PC-9 (cell line): ENCODE measurements around the gene COPRS. TPM values are rescaled to one million over a fixed set of nuclear protein-coding genes. Genes with fewer than 3 reads are reported as not detected.

Experiments used
- BruUV-seq: library from RNA; stranded (reverse); fragments of 400-500 nt; replicated peaks from 2 replicates; lab custom pipeline; 2021; lab: Mats Ljungman, UMichigan
- CTCF ChIA-PET: fragments of 300-600 bp; sonication (Branson Sonifier 250); formaldehyde crosslinking; loops from one replicate; lab custom pipeline; 2022; ENCODE audit warnings: antibody characterized with exemption; lab: Charles Lee
- POLR2A ChIA-PET: fragments of 300-600 bp; sonication (Branson Sonifier 250); formaldehyde crosslinking; loops from one replicate; lab custom pipeline; 2022; ENCODE audit warnings: antibody characterized with exemption; ENCODE audit not compliant: unreplicated experiment; lab: Charles Lee
- DNase-seq, 2 experiments: peaks; one replicate each; pipeline versions ENCODE4 v3.0.0 to v3.0.0-alpha.2; 2015 to 2022; ENCODE audit warnings: mixed read lengths in 1 of 2
- H2AFZ ChIP-seq: fragments of 200-600 bp; sonication (generic); 2 replicates; pipeline ENCODE4 v1.8.1; 2017; ENCODE audit warnings: antibody characterized with exemption
- H3F3A ChIP-seq: fragments of 200-600 bp; sonication (generic); 2 replicates; pipeline ENCODE4 v1.8.1; 2017; ENCODE audit warnings: antibody characterized with exemption, mild to moderate bottlenecking, low read depth; ENCODE audit not compliant: insufficient read depth
- H3K27ac ChIP-seq: fragments of 200-600 bp; sonication (generic); 2 replicates; pipeline ENCODE4 v1.6.1; 2016; ENCODE audit warnings: mixed run types
- H3K27me3 ChIP-seq: fragments of 200-600 bp; sonication (generic); 2 replicates; pipeline ENCODE4 v1.6.1; 2016; ENCODE audit warnings: low read depth, mixed run types; ENCODE audit not compliant: insufficient read depth
- H3K36me3 ChIP-seq: fragments of 200-600 bp; sonication (generic); 2 replicates; pipeline ENCODE4 v1.6.1; 2016; ENCODE audit warnings: low read depth, mixed run types
- H3K4me1 ChIP-seq: fragments of 200-600 bp; sonication (generic); replicated peaks from 2 replicates; pipeline ENCODE4 v1.6.1; 2016; ENCODE audit warnings: mixed run types; ENCODE audit not compliant: insufficient read depth
- H3K4me2 ChIP-seq: fragments of 200-600 bp; sonication (generic); 2 replicates; pipeline ENCODE4 v1.6.1; 2017; ENCODE audit warnings: mixed run types
- H3K4me3 ChIP-seq: fragments of 200-600 bp; sonication (generic); 2 replicates; pipeline ENCODE4 v1.6.1; 2016; ENCODE audit warnings: mixed run types
- H3K79me2 ChIP-seq: fragments of 200-600 bp; sonication (generic); 2 replicates; pipeline ENCODE4 v1.6.1; 2017; ENCODE audit warnings: low read depth, mixed run types
- H3K9me2 ChIP-seq: fragments of 200-600 bp; sonication (generic); 2 replicates; pipeline ENCODE4 v1.8.1; 2017; ENCODE audit warnings: mild to moderate bottlenecking; ENCODE audit not compliant: insufficient read depth
- H3K9me3 ChIP-seq: fragments of 200-600 bp; sonication (generic); 2 replicates; pipeline ENCODE4 v1.8.1; 2016; ENCODE audit warnings: low read depth; ENCODE audit not compliant: insufficient read depth
- H4K20me1 ChIP-seq: fragments of 200-600 bp; sonication (generic); 2 replicates; pipeline ENCODE4 v1.8.1; 2017; ENCODE audit not compliant: insufficient read depth
- EZH2 ChIP-seq: fragments of 200-600 bp; sonication (generic); IDR thresholded peaks from 2 replicates; pipeline ENCODE4 v1.8.0; 2017; ENCODE audit warnings: antibody characterized with exemption, low read depth
- intact Hi-C: fragments of 100-400 bp; cut with micrococcal nuclease; formaldehyde crosslinking; loops from one replicate; pipeline ENCODE4 v1.10.0; 2022; ENCODE audit not compliant: unreplicated experiment
- total RNA-seq: library from RNA; stranded (reverse); gene quantifications from 2 replicates; pipeline ENCODE4 v1.2.3, GENCODE V29; 2021
- TF ChIP-seq, protein P1 (sequence below): fragments of 200-600 bp; sonication (generic); conservative IDR thresholded peaks from 2 replicates; pipeline ENCODE4 v1.6.1; 2017; ENCODE audit warnings: mixed run types, antibody characterized with exemption, mild to moderate bottlenecking, moderate library complexity

The COPRS gene
- total RNA-seq, 1 experiment from 2014 or later: 48.3 TPM

DNA sequence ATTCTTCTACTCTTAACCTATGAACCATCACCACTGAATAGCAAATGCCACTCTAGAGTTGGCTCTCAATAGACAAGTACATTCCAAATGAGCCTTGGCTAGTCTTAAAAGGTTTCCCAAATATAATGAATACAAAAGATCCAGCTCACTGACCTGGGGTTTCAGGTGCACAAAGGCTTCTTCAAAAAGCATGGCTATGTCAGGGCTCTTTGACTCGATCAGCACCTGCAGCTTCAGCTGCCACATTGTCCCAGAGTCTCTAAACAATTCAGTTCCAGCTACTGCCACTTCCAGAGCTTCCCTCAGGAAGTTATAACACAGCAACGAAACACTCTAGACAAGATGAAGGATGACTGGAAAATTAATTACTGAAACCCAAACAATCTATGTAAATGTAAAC is 16.0 kb upstream of the COPRS start:
- H3K4me1 ChIP-seq: no peaks in the 10 kb centered on the region
- no peak overlapping the region for H3K4me2 ChIP-seq
- no peak overlapping the region for H2AFZ ChIP-seq
- H4K20me1 ChIP-seq: no peaks in the 10 kb centered on the region; the same call in 1 of the 2 replicates
- no peak for TF ChIP-seq EZH2
- TF ChIP-seq, protein P1, sequence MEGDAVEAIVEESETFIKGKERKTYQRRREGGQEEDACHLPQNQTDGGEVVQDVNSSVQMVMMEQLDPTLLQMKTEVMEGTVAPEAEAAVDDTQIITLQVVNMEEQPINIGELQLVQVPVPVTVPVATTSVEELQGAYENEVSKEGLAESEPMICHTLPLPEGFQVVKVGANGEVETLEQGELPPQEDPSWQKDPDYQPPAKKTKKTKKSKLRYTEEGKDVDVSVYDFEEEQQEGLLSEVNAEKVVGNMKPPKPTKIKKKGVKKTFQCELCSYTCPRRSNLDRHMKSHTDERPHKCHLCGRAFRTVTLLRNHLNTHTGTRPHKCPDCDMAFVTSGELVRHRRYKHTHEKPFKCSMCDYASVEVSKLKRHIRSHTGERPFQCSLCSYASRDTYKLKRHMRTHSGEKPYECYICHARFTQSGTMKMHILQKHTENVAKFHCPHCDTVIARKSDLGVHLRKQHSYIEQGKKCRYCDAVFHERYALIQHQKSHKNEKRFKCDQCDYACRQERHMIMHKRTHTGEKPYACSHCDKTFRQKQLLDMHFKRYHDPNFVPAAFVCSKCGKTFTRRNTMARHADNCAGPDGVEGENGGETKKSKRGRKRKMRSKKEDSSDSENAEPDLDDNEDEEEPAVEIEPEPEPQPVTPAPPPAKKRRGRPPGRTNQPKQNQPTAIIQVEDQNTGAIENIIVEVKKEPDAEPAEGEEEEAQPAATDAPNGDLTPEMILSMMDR: no peak
- no peaks in the 10 kb centered on the region for H3F3A ChIP-seq
- no peak overlapping the region for H3K27ac ChIP-seq
- no peaks in the 10 kb centered on the region for H3K9me2 ChIP-seq
- H3K27me3 ChIP-seq: no peaks in the 10 kb centered on the region
- peaks cover 18% of the 10 kb centered on the region for H3K36me3 ChIP-seq
- CTCF ChIA-PET: no interaction called here
- no peak for DNase-seq
- H3K4me3 ChIP-seq: no peak overlapping the region
- H3K9me3 ChIP-seq: no peaks in the 10 kb centered on the region
- BruUV-seq: no TSS peak
- POLR2A ChIA-PET: no interaction called here
- no peaks in the 10 kb centered on the region for H3K79me2 ChIP-seq
- intact Hi-C loops: no loop called here

DNA sequence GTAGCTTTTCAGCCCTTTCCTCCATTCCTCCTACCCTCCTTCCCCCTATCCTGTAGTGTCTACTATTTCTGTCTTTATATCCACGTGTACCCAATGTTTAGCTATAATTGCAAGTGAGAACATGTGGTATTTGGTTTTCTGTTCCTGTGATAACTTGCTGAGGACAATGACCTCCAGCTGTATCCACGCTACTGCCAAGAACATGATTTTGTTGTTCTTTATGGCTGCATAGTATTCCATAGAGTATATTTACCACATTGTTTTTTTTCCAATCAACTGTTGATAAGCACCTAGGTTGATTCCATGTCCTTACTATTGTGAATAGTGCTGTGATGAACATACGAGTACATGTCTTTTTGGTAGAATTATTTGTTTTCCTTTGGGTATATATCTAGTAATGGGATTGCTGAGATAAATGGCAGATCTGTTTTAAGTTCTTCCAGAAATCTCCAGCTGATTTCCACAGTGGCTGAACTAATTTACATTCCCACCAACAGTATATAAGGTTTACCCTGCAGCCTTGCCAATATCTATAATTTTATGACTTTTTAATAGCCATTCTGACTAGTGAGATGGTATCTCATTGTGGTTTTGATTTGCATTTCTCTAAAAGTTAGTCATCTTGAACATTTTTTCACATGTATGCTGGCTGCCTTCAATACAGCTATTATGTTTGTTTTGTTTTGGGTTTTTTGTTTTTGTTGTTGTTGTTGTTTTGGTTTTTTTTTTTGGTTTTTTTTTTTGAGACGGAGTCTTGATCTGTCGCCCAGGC is 10.9 kb upstream of the COPRS start:
- H3K4me3 ChIP-seq: no peak overlapping the region
- H3K4me1 ChIP-seq: no peaks in the 10 kb centered on the region
- H2AFZ ChIP-seq: no peak overlapping the region
- no peak overlapping the region for H3K27ac ChIP-seq
- no peak for TF ChIP-seq EZH2
- TF ChIP-seq, protein P1: no peak
- peaks cover 6% of the 10 kb centered on the region; the same call in 1 of the 2 replicates for H3F3A ChIP-seq
- no peaks in the 10 kb centered on the region for H3K79me2 ChIP-seq
- H3K27me3 ChIP-seq: no peaks in the 10 kb centered on the region
- no peak overlapping the region for H3K4me2 ChIP-seq
- no TSS peak for BruUV-seq
- no peaks in the 10 kb centered on the region for H4K20me1 ChIP-seq
- intact Hi-C loops: no loop called here
- H3K9me3 ChIP-seq: no peaks in the 10 kb centered on the region
- CTCF ChIA-PET: no interaction called here
- no peaks in the 10 kb centered on the region for H3K9me2 ChIP-seq
- POLR2A ChIA-PET: no interaction called here
- H3K36me3 ChIP-seq: peaks cover 4% of the 10 kb centered on the region
- no peak for DNase-seq

DNA sequence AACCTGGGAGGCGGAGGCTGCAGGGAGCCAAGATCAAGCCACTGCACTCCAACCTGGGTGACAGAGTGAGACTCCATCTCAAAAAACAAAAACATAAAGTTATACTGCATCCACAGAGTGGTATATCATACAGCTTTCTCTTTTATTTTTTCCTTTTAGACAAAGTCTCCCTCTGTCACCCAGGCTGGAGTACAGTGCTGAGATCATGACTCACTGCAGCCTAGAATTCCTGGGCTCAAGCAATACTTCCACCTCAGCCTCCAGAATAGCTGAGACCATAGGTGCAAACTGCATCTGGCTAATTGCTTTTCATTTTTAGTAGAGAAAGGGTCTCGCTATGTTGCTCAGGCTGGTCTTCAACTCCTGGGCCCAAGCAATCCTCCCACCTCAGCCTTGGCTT is 10.0 kb upstream of the COPRS start:
- Histone ChIP-seq H2AFZ (no peak overlapping the region), H3F3A (peaks cover 6% of the 10 kb centered on the region; the same call in 1 of the 2 replicates), H4K20me1 (no peaks in the 10 kb centered on the region), H3K4me3 (no peak overlapping the region), H3K27me3 (no peaks in the 10 kb centered on the region), H3K27ac (no peak overlapping the region), H3K36me3 (peaks cover 13% of the 10 kb centered on the region), H3K4me1 (no peaks in the 10 kb centered on the region), H3K4me2 (no peak overlapping the region), H3K79me2 (no peaks in the 10 kb centered on the region), H3K9me2 (no peaks in the 10 kb centered on the region), H3K9me3 (no peaks in the 10 kb centered on the region)
- ChIA-PET CTCF (no interaction called here), POLR2A (no interaction called here)
- no peak for TF ChIP-seq EZH2
- TF ChIP-seq, protein P1: no peak
- no TSS peak for BruUV-seq
- no peak for DNase-seq
- intact Hi-C loops: no loop called here
